ENCODE data around the gene GALNT2.

- TF ChIP-seq CTCF (IDR thresholded peaks at IDR 0.05; ENCODE audit: insufficient read depth, low read length, poor library complexity, severe bottlenecking) = no peak
- no peak for TF ChIP-seq EZH2phosphoT487 (conservative IDR thresholded peaks at IDR 0.05; ENCODE audit: low read length)
Measured at GRCh38 chr1:230150615-230151014, 83.6 kb downstream of the GALNT2 start.
